NCI-H82 (cell line): Measurements from ENCODE around the gene LTBP3.

Experiments used
- DNase-seq: peaks from one replicate; lab custom pipeline; 2025; lab: John Stamatoyannopoulos, UW

Gene LTBP3

GRCh38 chr11:65505466-65506289 is 52.5 kb downstream of the LTBP3 start:
- peak; percentile 66 for DNase-seq

DNA sequence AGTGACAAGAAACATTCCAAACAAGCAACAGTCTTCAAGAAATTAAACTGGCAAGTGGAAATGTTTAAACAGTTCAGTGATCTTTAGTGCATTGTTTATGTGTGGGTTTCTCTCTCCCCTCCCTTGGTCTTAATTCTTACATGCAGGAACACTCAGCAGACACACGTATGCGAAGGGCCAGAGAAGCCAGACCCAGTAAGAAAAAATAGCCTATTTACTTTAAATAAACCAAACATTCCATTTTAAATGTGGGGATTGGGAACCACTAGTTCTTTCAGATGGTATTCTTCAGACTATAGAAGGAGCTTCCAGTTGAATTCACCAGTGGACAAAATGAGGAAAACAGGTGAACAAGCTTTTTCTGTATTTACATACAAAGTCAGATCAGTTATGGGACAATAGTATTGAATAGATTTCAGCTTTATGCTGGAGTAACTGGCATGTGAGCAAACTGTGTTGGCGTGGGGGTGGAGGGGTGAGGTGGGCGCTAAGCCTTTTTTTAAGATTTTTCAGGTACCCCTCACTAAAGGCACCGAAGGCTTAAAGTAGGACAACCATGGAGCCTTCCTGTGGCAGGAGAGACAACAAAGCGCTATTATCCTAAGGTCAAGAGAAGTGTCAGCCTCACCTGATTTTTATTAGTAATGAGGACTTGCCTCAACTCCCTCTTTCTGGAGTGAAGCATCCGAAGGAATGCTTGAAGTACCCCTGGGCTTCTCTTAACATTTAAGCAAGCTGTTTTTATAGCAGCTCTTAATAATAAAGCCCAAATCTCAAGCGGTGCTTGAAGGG is 53.3 kb downstream of the LTBP3 start:
- DNase-seq, result peak; percentile 60

GRCh38 chr11:65503949-65504673 is 54.0 kb downstream of the LTBP3 start:
- peak; percentile 41 for DNase-seq

DNA sequence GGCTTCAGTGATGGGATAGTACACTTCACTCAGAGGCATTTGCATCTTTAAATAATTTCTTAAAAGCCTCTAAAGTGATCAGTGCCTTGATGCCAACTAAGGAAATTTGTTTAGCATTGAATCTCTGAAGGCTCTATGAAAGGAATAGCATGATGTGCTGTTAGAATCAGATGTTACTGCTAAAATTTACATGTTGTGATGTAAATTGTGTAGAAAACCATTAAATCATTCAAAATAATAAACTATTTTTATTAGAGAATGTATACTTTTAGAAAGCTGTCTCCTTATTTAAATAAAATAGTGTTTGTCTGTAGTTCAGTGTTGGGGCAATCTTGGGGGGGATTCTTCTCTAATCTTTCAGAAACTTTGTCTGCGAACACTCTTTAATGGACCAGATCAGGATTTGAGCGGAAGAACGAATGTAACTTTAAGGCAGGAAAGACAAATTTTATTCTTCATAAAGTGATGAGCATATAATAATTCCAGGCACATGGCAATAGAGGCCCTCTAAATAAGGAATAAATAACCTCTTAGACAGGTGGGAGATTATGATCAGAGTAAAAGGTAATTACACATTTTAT is 54.7 kb downstream of the LTBP3 start:
- DNase-seq, result no peak

- DNase-seq, result peak; percentile 44
These were observed 55.4 kb downstream of the LTBP3 start for GRCh38 chr11:65502555-65503367.

GRCh38 chr11:65502274-65502554 is 55.9 kb downstream of the LTBP3 start:
- no peak for DNase-seq

DNA sequence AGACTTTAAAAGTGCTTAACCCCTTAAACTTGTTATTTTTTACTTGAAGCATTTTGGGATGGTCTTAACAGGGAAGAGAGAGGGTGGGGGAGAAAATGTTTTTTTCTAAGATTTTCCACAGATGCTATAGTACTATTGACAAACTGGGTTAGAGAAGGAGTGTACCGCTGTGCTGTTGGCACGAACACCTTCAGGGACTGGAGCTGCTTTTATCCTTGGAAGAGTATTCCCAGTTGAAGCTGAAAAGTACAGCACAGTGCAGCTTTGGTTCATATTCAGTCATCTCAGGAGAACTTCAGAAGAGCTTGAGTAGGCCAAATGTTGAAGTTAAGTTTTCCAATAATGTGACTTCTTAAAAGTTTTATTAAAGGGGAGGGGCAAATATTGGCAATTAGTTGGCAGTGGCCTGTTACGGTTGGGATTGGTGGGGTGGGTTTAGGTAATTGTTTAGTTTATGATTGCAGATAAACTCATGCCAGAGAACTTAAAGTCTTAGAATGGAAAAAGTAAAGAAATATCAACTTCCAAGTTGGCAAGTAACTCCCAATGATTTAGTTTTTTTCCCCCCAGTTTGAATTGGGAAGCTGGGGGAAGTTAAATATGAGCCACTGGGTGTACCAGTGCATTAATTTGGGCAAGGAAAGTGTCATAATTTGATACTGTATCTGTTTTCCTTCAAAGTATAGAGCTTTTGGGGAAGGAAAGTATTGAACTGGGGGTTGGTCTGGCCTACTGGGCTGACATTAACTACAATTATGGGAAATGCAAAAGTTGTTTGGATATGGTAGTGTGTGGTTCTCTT is 56.5 kb downstream of the LTBP3 start:
- DNase-seq, result peak; percentile 45

GRCh38 chr11:65501186-65501471 is 57.0 kb downstream of the LTBP3 start:
- DNase-seq, result peak; percentile 45

DNA sequence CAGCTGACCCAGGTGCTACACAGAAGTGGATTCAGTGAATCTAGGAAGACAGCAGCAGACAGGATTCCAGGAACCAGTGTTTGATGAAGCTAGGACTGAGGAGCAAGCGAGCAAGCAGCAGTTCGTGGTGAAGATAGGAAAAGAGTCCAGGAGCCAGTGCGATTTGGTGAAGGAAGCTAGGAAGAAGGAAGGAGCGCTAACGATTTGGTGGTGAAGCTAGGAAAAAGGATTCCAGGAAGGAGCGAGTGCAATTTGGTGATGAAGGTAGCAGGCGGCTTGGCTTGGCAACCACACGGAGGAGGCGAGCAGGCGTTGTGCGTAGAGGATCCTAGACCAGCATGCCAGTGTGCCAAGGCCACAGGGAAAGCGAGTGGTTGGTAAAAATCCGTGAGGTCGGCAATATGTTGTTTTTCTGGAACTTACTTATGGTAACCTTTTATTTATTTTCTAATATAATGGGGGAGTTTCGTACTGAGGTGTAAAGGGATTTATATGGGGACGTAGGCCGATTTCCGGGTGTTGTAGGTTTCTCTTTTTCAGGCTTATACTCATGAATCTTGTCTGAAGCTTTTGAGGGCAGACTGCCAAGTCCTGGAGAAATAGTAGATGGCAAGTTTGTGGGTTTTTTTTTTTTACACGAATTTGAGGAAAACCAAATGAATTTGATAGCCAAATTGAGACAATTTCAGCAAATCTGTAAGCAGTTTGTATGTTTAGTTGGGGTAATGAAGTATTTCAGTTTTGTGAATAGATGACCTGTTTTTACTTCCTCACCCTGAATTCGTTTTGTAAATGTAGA is 57.6 kb downstream of the LTBP3 start:
- DNase-seq, result peak; percentile 74

DNA sequence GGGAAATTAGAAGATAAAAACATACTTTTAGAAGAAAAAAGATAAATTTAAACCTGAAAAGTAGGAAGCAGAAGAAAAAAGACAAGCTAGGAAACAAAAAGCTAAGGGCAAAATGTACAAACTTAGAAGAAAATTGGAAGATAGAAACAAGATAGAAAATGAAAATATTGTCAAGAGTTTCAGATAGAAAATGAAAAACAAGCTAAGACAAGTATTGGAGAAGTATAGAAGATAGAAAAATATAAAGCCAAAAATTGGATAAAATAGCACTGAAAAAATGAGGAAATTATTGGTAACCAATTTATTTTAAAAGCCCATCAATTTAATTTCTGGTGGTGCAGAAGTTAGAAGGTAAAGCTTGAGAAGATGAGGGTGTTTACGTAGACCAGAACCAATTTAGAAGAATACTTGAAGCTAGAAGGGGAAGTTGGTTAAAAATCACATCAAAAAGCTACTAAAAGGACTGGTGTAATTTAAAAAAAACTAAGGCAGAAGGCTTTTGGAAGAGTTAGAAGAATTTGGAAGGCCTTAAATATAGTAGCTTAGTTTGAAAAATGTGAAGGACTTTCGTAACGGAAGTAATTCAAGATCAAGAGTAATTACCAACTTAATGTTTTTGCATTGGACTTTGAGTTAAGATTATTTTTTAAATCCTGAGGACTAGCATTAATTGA is 58.3 kb downstream of the LTBP3 start:
- no peak for DNase-seq

GRCh38 chr11:65498977-65499712 is 59.0 kb downstream of the LTBP3 start, which contains the start of gene MALAT1:
Gene MALAT1, plus strand, starts transcription at chr11:65499045.
- peak; percentile 92 for DNase-seq

DNA sequence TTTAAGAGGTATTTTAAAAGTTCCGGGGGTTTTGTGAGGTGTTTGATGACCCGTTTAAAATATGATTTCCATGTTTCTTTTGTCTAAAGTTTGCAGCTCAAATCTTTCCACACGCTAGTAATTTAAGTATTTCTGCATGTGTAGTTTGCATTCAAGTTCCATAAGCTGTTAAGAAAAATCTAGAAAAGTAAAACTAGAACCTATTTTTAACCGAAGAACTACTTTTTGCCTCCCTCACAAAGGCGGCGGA is 59.5 kb downstream of the LTBP3 start:
- no peak for DNase-seq

- peak; percentile 76 for DNase-seq
These were observed 60.0 kb downstream of the LTBP3 start for GRCh38 chr11:65498042-65498726.

- peak; percentile 99 for DNase-seq
These were observed 60.8 kb downstream of the LTBP3 start for GRCh38 chr11:65497141-65498041.

- peak; percentile 67 for DNase-seq
These were observed 61.6 kb downstream of the LTBP3 start for GRCh38 chr11:65496304-65497140.
